HG03460 (cell line): Measurements from ENCODE around the gene GBE1.

Experiments
- ATAC-seq: cut with Tn5 transposase; IDR thresholded peaks from one replicate; pipeline ENCODE4 v1.9.1; 2021; ENCODE audit not compliant: unreplicated experiment

The GBE1 gene

GRCh38 chr3:81476692-81477091 is 284.8 kb downstream of the GBE1 start:
- no peak for ATAC-seq

- no peak for ATAC-seq
Observed at GRCh38 chr3:81472600-81473362, 288.7 kb downstream of the GBE1 start.

- no peak for ATAC-seq
Observed at GRCh38 chr3:81470524-81471278, 290.7 kb downstream of the GBE1 start.

GRCh38 chr3:81468391-81468790 is 293.1 kb downstream of the GBE1 start:
- ATAC-seq: no peak

- ATAC-seq: no peak
Observed at GRCh38 chr3:81466201-81466560, 295.3 kb downstream of the GBE1 start.

GRCh38 chr3:81465510-81466200 is 295.8 kb downstream of the GBE1 start:
- ATAC-seq: no peak

- ATAC-seq: no peak
Observed at GRCh38 chr3:81463781-81464180, 297.7 kb downstream of the GBE1 start.

- no peak for ATAC-seq
Observed at GRCh38 chr3:81462921-81463320, 298.5 kb downstream of the GBE1 start.

- no peak for ATAC-seq
Observed at GRCh38 chr3:81459733-81460132, 301.7 kb downstream of the GBE1 start.

- ATAC-seq: no peak
Observed at GRCh38 chr3:81452418-81452817, 309.0 kb downstream of the GBE1 start.

GRCh38 chr3:81451611-81452010 is 309.8 kb downstream of the GBE1 start:
- ATAC-seq: no peak

- no peak for ATAC-seq
Observed at GRCh38 chr3:81451140-81451539, 310.3 kb downstream of the GBE1 start.

- ATAC-seq: no peak
Observed at GRCh38 chr3:81446806-81447205, 314.6 kb downstream of the GBE1 start.

GRCh38 chr3:81445712-81446111 is 315.7 kb downstream of the GBE1 start:
- no peak for ATAC-seq

- ATAC-seq: no peak
Observed at GRCh38 chr3:81444817-81445460, 316.5 kb downstream of the GBE1 start.

- no peak for ATAC-seq
Observed at GRCh38 chr3:81443958-81444357, 317.5 kb downstream of the GBE1 start.

GRCh38 chr3:81443457-81443782 is 318.0 kb downstream of the GBE1 start:
- ATAC-seq: no peak

GRCh38 chr3:81442758-81443456 is 318.5 kb downstream of the GBE1 start:
- ATAC-seq: no peak

GRCh38 chr3:81440661-81441060 is 320.8 kb downstream of the GBE1 start:
- no peak for ATAC-seq
